Fibroblast of skin of right biceps (primary cell): Measurements from ENCODE around the gene CATSPERZ.
A peak's percentile ranks its signal among the peaks of the same experiment; 100 is the strongest.

Experiments
- DNase-seq: peaks from one replicate; pipeline ENCODE4 v3.0.0-alpha.2; 2013

The CATSPERZ gene

GRCh38 chr11:64299847-64300648, at the start of gene CATSPERZ:
Gene CATSPERZ, plus strand, starts transcription at chr11:64300358. Its CDS starts 53 bp downstream, at chr11:64300411.
- DNase-seq: no peak

GRCh38 chr11:64250415-64251015, 49.6 kb upstream of the CATSPERZ start:
- no peak for DNase-seq

- peak; percentile 54 for DNase-seq
These were observed 49.0 kb upstream of the CATSPERZ start, which contains the start of gene PLCB3 for GRCh38 chr11:64251016-64251752. Gene PLCB3, plus strand, starts transcription at chr11:64251530. Its CDS starts 120 bp downstream, at chr11:64251650.

GRCh38 chr11:64251753-64252002, 48.5 kb upstream of the CATSPERZ start:
- no peak for DNase-seq

GRCh38 chr11:64252003-64252872, 47.9 kb upstream of the CATSPERZ start:
- peak; percentile 42 for DNase-seq

GRCh38 chr11:64253043-64253442, 47.1 kb upstream of the CATSPERZ start:
- DNase-seq: no peak

- no peak for DNase-seq
These were observed 46.7 kb upstream of the CATSPERZ start for GRCh38 chr11:64253481-64253880.

- DNase-seq: no peak
These were observed 45.8 kb upstream of the CATSPERZ start for GRCh38 chr11:64254326-64254725.

GRCh38 chr11:64255135-64256128, 44.7 kb upstream of the CATSPERZ start:
- no peak for DNase-seq

GRCh38 chr11:64256300-64256699, 43.9 kb upstream of the CATSPERZ start:
- no peak for DNase-seq

- no peak for DNase-seq
These were observed 41.8 kb upstream of the CATSPERZ start for GRCh38 chr11:64258356-64258755.

GRCh38 chr11:64258946-64259532, 41.1 kb upstream of the CATSPERZ start:
- no peak for DNase-seq

GRCh38 chr11:64259533-64260067, 40.6 kb upstream of the CATSPERZ start:
- DNase-seq: no peak

GRCh38 chr11:64260147-64260708, 39.9 kb upstream of the CATSPERZ start:
- no peak for DNase-seq

- DNase-seq: no peak
These were observed 38.5 kb upstream of the CATSPERZ start for GRCh38 chr11:64261556-64262080.

GRCh38 chr11:64262271-64263002, 37.7 kb upstream of the CATSPERZ start:
- DNase-seq: no peak

GRCh38 chr11:64263021-64263946, 36.9 kb upstream of the CATSPERZ start:
- peak; percentile 34 for DNase-seq

- no peak for DNase-seq
These were observed 36.2 kb upstream of the CATSPERZ start for GRCh38 chr11:64263947-64264317.
